NB4 (cell line): Measurements from ENCODE around the gene PELI2.

Experiments
- CTCF ChIP-seq: IDR thresholded peaks from one replicate; pipeline ENCODE4 v1.5.1; 2012; ENCODE audit warnings: low read depth, low read length
- POLR2A ChIP-seq: IDR thresholded peaks from 2 replicates; pipeline ENCODE4 v1.6.1; 2011; ENCODE audit warnings: mild to moderate bottlenecking; ENCODE audit not compliant: insufficient read length; ENCODE audit errors: extremely low read depth

DNA sequence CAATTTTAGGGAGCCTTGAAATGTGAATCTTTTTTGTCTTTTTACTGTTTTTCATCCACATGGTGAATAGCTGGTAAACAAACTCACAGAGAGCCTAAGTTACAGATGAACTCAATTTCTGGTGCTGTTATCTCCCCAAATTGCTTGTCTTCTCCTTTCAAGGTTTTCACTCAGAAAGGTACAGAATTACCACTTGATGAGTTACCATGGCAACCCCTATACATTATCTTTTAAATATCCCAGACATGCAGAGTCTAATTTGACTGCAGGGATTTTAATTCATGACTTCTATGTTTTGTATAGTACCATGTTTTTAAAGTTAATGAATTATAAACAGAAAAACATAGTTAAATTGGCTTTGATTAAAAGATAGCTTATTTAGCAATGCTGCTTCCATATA is 203.7 kb downstream of the PELI2 start:
- TF ChIP-seq POLR2A (no peak), CTCF (no peak)
